Anterior cingulate cortex (tissue), 58 donors: ENCODE data around the gene ZNF558.

Experiments
- DNase-seq, 58 donors: peaks; one replicate each; lab custom pipeline; 2025; lab: John Stamatoyannopoulos, UW

Gene ZNF558

GRCh38 chr19:8832132-8833021 is at the start of gene ZNF558, which contains the start of gene MBD3L1:
Gene ZNF558 (minus strand): TSS chr19:8832304. CDS start chr19:8822659, 9,645 bp downstream.
Gene MBD3L1 (plus strand): TSS chr19:8832377. CDS start chr19:8842679, 10,302 bp downstream.
- peak; percentile 85 to 100 (median 98) for DNase-seq

GRCh38 chr19:8881512-8881911 is 49.4 kb upstream of the ZNF558 start:
- DNase-seq = no peak

GRCh38 chr19:8880868-8881488 is 48.9 kb upstream of the ZNF558 start:
- no peak for DNase-seq

- DNase-seq = no peak
These were observed 46.0 kb upstream of the ZNF558 start for GRCh38 chr19:8877854-8878705.

- DNase-seq = no peak
These were observed 34.2 kb upstream of the ZNF558 start for GRCh38 chr19:8866344-8866743.

- no peak for DNase-seq
These were observed 26.2 kb upstream of the ZNF558 start for GRCh38 chr19:8858260-8858659.

GRCh38 chr19:8850488-8850887 is 18.4 kb upstream of the ZNF558 start:
- DNase-seq = no peak

GRCh38 chr19:8849232-8849631 is 17.1 kb upstream of the ZNF558 start:
- no peak for DNase-seq

- DNase-seq = no peak
These were observed 14.7 kb upstream of the ZNF558 start for GRCh38 chr19:8846819-8847218.

GRCh38 chr19:8840708-8841107 is 8.6 kb upstream of the ZNF558 start:
- no peak for DNase-seq

GRCh38 chr19:8835877-8836276 is 3.8 kb upstream of the ZNF558 start:
- DNase-seq = no peak

- DNase-seq = no peak
These were observed 3.3 kb upstream of the ZNF558 start for GRCh38 chr19:8835446-8835845.

- DNase-seq = peak in 6 of 58 donors; percentile 31 to 58 (median 50)
These were observed 322 bp downstream of the ZNF558 start for GRCh38 chr19:8831832-8832131.

- no peak for DNase-seq
These were observed 731 bp downstream of the ZNF558 start for GRCh38 chr19:8831373-8831772.

- DNase-seq = no peak
These were observed 4.8 kb downstream of the ZNF558 start for GRCh38 chr19:8827277-8827676.

- no peak for DNase-seq
These were observed 5.7 kb downstream of the ZNF558 start for GRCh38 chr19:8826371-8826770.

- no peak for DNase-seq
These were observed 10.3 kb downstream of the ZNF558 start for GRCh38 chr19:8821748-8822241.

GRCh38 chr19:8820234-8820633 is 11.9 kb downstream of the ZNF558 start:
- no peak for DNase-seq

GRCh38 chr19:8815780-8816179 is 16.3 kb downstream of the ZNF558 start:
- no peak for DNase-seq

- DNase-seq = no peak
These were observed 17.9 kb downstream of the ZNF558 start for GRCh38 chr19:8814176-8814575.
